ENCODE data around the gene TBC1D9.

Gene TBC1D9

DNA sequence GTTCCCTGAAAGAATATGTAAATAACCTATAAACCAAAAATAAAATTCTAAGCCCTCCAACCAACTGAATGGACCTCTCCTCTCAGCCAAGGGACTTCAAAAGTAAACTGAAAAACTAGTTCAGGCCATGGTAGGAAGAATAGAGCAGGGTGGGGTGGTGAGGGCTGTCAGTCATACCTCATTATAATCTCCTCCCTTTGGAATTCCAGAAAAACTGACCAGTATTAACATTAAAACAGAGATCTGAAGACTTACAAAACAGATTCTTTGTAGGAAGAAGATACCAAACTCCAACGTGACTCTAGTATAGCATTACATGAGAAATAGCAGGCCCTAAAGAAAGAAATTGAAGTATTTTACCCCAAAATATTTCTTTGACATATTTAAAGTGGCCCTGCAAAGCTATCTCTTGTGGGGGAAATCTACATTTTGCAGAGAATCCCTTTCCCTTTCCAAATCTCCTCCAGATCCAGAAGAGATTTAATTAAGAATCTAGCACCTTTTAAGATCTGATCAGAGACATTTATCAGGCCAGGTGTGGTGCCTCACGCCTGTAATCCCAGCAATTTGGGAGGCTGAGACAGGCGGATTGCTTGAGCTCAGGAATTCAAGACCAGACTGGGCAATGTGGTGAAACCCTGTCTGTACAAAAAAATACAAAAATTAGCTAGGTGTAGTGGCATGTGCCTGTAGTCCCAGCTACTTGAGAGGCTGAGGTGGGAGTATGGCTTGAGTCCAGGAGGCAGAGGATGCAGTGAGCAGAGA is 15.1 kb downstream of the TBC1D9 start:
- TF ChIP-seq CTCF (IDR thresholded peaks at IDR 0.05; ENCODE audit: insufficient read depth, low read length, missing control alignments) = no peak
- no peak for DNase-seq (ENCODE audit: low read depth, low spot score)
- H3K4me3 ChIP-seq (ENCODE audit: low read depth, low read length) = no peak overlapping the region
- ChIA-PET POLR2A (no interaction called here), CTCF (no interaction called here)

DNA sequence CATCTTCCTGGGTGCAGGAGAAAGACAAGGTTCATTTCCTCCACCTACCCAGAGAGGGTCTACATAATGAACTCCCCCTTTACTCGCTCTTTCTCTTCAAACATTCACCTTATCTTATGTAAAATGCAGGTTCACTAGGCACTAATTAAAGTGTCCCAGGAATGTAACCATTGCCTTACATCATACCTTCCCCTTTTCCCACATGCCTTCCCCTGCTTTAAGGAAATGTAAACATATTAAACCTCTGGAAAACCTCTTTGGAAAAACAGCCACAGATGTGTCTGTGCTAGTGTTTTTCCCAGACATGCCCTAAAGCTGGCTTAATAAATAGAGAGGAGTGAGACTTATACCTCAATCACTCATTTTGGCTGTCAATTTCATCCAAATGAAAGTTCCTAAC is 15.8 kb downstream of the TBC1D9 start:
- DNase-seq (ENCODE audit: low read depth, low spot score) = no peak
- POLR2A ChIA-PET = no interaction called here
- CTCF ChIA-PET = interaction anchor here (1.0 to 1.4 kb wide), 2 partner anchors 13 to 16 kb away, joined by 5 read pairs; partner anchors contain the start of gene TBC1D9
- TF ChIP-seq CTCF (IDR thresholded peaks at IDR 0.05; ENCODE audit: insufficient read depth, low read length, missing control alignments) = no peak
- no peak overlapping the region for H3K4me3 ChIP-seq (ENCODE audit: low read depth, low read length)

DNA sequence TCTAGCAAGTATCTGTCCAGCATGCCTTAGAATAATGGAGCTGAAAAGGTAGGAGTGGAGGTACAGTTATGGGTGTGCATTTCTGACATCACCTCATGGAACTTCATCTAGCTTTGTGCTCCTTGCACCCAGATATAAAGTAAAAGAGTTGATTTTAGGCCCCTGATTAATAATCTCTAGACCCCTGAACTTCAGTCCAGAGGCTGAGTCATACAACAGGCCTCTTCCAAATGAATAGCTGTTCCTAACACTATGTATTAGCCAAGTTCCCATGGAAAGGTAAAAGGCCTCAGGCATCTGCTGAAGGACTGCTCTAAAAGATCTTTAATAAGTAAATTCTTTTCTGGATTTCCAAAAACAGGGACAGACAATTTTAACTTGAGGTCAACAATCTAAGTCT is 16.2 kb downstream of the TBC1D9 start:
- H3K4me3 ChIP-seq (ENCODE audit: low read depth, low read length) = no peak overlapping the region
- DNase-seq (ENCODE audit: low read depth, low spot score) = no peak
- CTCF ChIA-PET = interaction anchor here (1.0 to 1.4 kb wide), 2 partner anchors 13 to 17 kb away, joined by 5 read pairs; partner anchors contain the start of gene TBC1D9
- POLR2A ChIA-PET = no interaction called here
- no peak for TF ChIP-seq CTCF (IDR thresholded peaks at IDR 0.05; ENCODE audit: insufficient read depth, low read length, missing control alignments)

GRCh38 chr4:140738139-140738538 is 18.0 kb downstream of the TBC1D9 start:
- CTCF ChIA-PET = interaction anchor here (0.8 kb wide), 1 partner anchor 26 kb away, joined by 3 read pairs; no protein-coding TSS in a partner anchor
- H3K4me3 ChIP-seq (ENCODE audit: low read depth, low read length) = no peak overlapping the region
- no peak for DNase-seq (ENCODE audit: low read depth, low spot score)
- no peak for TF ChIP-seq CTCF (IDR thresholded peaks at IDR 0.05; ENCODE audit: insufficient read depth, low read length, missing control alignments)
- POLR2A ChIA-PET = no interaction called here

- TF ChIP-seq CTCF (IDR thresholded peaks at IDR 0.05; ENCODE audit: insufficient read depth, low read length, missing control alignments) = no peak
- ChIA-PET CTCF (interaction anchor here (1.2 kb wide), 1 partner anchor 18 kb away, joined by 3 read pairs; no protein-coding TSS in a partner anchor), POLR2A (interaction anchor here (0.5 to 0.6 kb wide), 2 partner anchors 40 to 57 kb away, joined by 3 read pairs; no protein-coding TSS in a partner anchor)
- DNase-seq (ENCODE audit: low read depth, low spot score) = no peak
- no peak overlapping the region for H3K4me3 ChIP-seq (ENCODE audit: low read depth, low read length)
Measured at GRCh38 chr4:140736669-140737343, 19.4 kb downstream of the TBC1D9 start.

- ChIA-PET CTCF (interaction anchor here (1.2 kb wide), 1 partner anchor 19 kb away, joined by 3 read pairs; no protein-coding TSS in a partner anchor), POLR2A (no interaction called here)
- DNase-seq (ENCODE audit: low read depth, low spot score) = no peak
- no peak for TF ChIP-seq CTCF (IDR thresholded peaks at IDR 0.05; ENCODE audit: insufficient read depth, low read length, missing control alignments)
- H3K4me3 ChIP-seq (ENCODE audit: low read depth, low read length) = no peak overlapping the region
Measured at GRCh38 chr4:140735779-140736391, 20.3 kb downstream of the TBC1D9 start.
